22Rv1 (cell line): ENCODE measurements around the gene P3H3.

Experiments used
- ZFX ChIP-seq: fragments of 450-650 bp; IDR thresholded peaks from 2 replicates; pipeline ENCODE4 v1.6.1; 2017; ENCODE audit warnings: antibody characterized with exemption, borderline replicate concordance
- TF ChIP-seq, protein P1 (sequence below): fragments of 450-650 bp; IDR thresholded peaks from 2 replicates; pipeline ENCODE4 v1.5.1; 2017; ENCODE audit warnings: mild to moderate bottlenecking

DNA sequence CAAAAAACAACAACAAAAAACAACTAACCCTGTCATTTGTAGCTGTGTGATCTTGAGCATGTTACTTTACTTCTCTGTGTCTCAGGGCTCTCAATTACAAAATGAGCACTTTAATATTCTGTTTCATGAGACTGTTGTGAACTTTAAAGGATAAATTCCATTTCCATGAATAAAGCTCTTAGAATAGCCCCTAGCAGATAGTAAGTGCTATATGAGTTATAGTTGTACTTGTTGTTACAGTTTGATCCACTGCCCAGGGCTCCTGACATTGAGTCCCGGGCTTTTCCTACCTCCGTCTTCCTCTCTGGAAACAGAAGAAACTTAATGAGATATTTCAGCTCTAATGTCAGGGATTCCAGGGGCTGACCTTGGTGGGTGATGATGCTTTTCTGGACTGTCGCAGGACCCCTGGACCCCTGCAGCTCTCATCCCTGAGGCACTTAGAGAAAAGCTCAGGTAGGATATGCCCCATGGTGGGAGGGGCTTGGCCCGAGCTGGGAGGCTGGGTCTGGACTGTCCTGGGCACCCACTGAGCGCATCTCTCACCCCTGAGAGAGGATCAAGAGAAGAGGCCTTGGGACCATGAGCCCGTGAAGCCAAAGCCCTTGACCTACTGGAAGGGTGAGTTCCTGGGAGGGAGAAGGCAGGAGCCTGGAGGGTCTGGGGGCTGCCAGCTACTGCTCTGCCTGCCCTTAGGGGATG is 5.1 kb downstream of the P3H3 start:
- TF ChIP-seq, protein P1, sequence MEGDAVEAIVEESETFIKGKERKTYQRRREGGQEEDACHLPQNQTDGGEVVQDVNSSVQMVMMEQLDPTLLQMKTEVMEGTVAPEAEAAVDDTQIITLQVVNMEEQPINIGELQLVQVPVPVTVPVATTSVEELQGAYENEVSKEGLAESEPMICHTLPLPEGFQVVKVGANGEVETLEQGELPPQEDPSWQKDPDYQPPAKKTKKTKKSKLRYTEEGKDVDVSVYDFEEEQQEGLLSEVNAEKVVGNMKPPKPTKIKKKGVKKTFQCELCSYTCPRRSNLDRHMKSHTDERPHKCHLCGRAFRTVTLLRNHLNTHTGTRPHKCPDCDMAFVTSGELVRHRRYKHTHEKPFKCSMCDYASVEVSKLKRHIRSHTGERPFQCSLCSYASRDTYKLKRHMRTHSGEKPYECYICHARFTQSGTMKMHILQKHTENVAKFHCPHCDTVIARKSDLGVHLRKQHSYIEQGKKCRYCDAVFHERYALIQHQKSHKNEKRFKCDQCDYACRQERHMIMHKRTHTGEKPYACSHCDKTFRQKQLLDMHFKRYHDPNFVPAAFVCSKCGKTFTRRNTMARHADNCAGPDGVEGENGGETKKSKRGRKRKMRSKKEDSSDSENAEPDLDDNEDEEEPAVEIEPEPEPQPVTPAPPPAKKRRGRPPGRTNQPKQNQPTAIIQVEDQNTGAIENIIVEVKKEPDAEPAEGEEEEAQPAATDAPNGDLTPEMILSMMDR: no peak
- no peak for TF ChIP-seq ZFX
